Ovary (tissue), 3 donors: ENCODE data around the gene ATP6V1F.

ENCODE experiments used
- EP300 ChIP-seq: sonication (generic); formaldehyde crosslinking; IDR thresholded peaks from one replicate; pipeline ENCODE4 v1.6.1; 2017; ENCODE audit warnings: antibody characterized with exemption
- POLR2A ChIP-seq: fragments of 450-650 bp; IDR thresholded peaks from one replicate; pipeline ENCODE4 v1.6.1; 2017; ENCODE audit warnings: antibody characterized with exemption, mild to moderate bottlenecking, moderate library complexity
- TF ChIP-seq, protein P1 (sequence below), 3 donors: fragments of 450-650 bp in 2 of 3; fragments of 200-600 bp in 1 of 3; IDR thresholded peaks; one replicate each; pipeline versions ENCODE4 v1.5.1 to v1.8.0; 2016 to 2022; ENCODE audit warnings: antibody characterized with exemption in 3 of 3, mild to moderate bottlenecking in 1 of 3
- donor health status: DM: no; HTN: no; CAD: no.

DNA sequence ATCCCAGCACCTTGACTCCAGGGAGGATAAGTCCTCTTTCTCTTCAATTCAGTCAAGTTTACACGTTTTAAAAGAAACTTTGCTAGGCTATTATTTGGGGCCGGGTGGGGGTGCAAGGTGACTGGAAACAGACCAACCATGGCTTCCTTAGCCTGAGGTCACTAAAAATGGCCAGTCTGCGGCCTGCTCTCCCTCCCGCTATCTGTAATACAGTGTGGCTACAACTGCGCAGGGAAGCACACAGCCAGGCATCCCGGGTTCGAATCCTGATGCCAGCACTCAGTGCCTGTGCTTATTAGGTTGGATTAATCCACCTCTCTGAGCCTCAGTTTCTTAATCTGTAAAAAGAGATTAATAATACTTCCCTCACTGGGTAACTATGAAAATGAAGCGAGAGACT, 19.5 kb downstream of the ATP6V1F start:
- TF ChIP-seq, protein P1, sequence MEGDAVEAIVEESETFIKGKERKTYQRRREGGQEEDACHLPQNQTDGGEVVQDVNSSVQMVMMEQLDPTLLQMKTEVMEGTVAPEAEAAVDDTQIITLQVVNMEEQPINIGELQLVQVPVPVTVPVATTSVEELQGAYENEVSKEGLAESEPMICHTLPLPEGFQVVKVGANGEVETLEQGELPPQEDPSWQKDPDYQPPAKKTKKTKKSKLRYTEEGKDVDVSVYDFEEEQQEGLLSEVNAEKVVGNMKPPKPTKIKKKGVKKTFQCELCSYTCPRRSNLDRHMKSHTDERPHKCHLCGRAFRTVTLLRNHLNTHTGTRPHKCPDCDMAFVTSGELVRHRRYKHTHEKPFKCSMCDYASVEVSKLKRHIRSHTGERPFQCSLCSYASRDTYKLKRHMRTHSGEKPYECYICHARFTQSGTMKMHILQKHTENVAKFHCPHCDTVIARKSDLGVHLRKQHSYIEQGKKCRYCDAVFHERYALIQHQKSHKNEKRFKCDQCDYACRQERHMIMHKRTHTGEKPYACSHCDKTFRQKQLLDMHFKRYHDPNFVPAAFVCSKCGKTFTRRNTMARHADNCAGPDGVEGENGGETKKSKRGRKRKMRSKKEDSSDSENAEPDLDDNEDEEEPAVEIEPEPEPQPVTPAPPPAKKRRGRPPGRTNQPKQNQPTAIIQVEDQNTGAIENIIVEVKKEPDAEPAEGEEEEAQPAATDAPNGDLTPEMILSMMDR (IDR thresholded peaks at IDR 0.05) = no peak
- TF ChIP-seq POLR2A (no peak), EP300 (no peak)
